Measurements from ENCODE around the gene OR51B4.

DNA sequence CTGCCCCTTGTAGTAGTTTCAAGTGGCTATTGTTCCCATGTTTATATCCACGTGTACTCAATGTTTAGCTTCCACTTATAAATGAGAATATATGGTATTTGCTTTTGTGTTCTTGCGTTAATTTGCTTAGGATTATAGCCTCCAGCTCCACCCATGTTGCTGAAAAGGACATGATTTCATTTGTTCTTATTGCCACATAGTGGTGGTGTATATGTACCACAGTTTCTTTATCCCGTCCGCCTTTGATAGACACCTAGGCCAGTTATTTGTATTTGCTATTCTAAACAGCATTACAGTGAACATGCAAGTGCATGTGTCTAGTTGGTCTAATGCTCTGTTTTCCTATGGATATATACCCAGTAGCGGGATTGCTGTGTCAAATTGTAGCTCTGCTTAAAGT lies 15.5 kb upstream of the OR51B4 start:
- TF ChIP-seq POLR2A (IDR thresholded peaks at IDR 0.05; ENCODE audit: low read depth, low read length) (no peak), POLR2AphosphoS5 (IDR thresholded peaks at IDR 0.05; ENCODE audit: low read depth, low read length) (no peak), POU2F2 (IDR thresholded peaks at IDR 0.05; ENCODE audit: low read depth, low read length) (no peak), SPI1 (IDR thresholded peaks at IDR 0.05; ENCODE audit: low read depth, low read length) (no peak)
